ENCODE measurements around the gene CYYR1.

CYYR1 gene

GRCh38 chr21:26572702-26573381 lies at the start of gene CYYR1:
Gene CYYR1 (minus strand): TSS chr21:26573286. CDS start chr21:26572940, 346 bp downstream.
- TF ChIP-seq CTCF (IDR thresholded peaks at IDR 0.05), result no peak
- Histone ChIP-seq H3K4me3 (peak within 1 kb of the TSS; percentile 59), H3K27ac (peak within 1 kb of the TSS in 1 of 2 donors; percentile 56)
- no peak for DNase-seq (ENCODE audit: low spot score)

- H3K27ac ChIP-seq, result no peak overlapping the region
- TF ChIP-seq CTCF (IDR thresholded peaks at IDR 0.05), result no peak
Observed at GRCh38 chr21:26617176-26617575, 44.1 kb upstream of the CYYR1 start.

GRCh38 chr21:26614251-26614650 lies 41.2 kb upstream of the CYYR1 start:
- Histone ChIP-seq H3K27ac (no peak overlapping the region), H3K4me3 (no peak overlapping the region)
- no peak for TF ChIP-seq CTCF (IDR thresholded peaks at IDR 0.05)
- no peak for DNase-seq (ENCODE audit: low spot score)

More at GRCh38 chr21:26617176-26617575, 44.1 kb upstream of the CYYR1 start:
- no peak overlapping the region for H3K4me3 ChIP-seq
- no peak for DNase-seq (ENCODE audit: low spot score)

- TF ChIP-seq CTCF (IDR thresholded peaks at IDR 0.05), result no peak
- Histone ChIP-seq H3K27ac (no peak overlapping the region), H3K4me3 (no peak overlapping the region)
- no peak for DNase-seq (ENCODE audit: low spot score)
Observed at GRCh38 chr21:26599261-26599660, 26.2 kb upstream of the CYYR1 start.

GRCh38 chr21:26597981-26598380 lies 24.9 kb upstream of the CYYR1 start:
- no peak overlapping the region for H3K4me3 ChIP-seq
- DNase-seq (ENCODE audit: low spot score), result no peak
- H3K27ac ChIP-seq, result no peak overlapping the region
- no peak for TF ChIP-seq CTCF (IDR thresholded peaks at IDR 0.05)

GRCh38 chr21:26597031-26597430 lies 23.9 kb upstream of the CYYR1 start:
- Histone ChIP-seq H3K4me3 (no peak overlapping the region), H3K27ac (no peak overlapping the region)
- DNase-seq (ENCODE audit: low spot score), result no peak
- no peak for TF ChIP-seq CTCF (IDR thresholded peaks at IDR 0.05)

GRCh38 chr21:26595971-26596370 lies 22.9 kb upstream of the CYYR1 start:
- DNase-seq (ENCODE audit: low spot score), result no peak
- no peak overlapping the region for H3K27ac ChIP-seq
- no peak for TF ChIP-seq CTCF (IDR thresholded peaks at IDR 0.05)
- no peak overlapping the region for H3K4me3 ChIP-seq
